ENCODE results near the gene MRC1. TPM values are rescaled to one million over a fixed set of nuclear protein-coding genes. Genes with fewer than 3 reads are reported as not detected.

MRC1 gene
- total RNA-seq, 1 experiment from 2014 or later, result not detected

- no peak for DNase-seq
- Histone ChIP-seq H3K36me3 (ENCODE audit: insufficient read depth, low read length) (no peaks in the 10 kb centered on the region), H3K27ac (ENCODE audit: low read length) (no peak overlapping the region), H3K79me2 (ENCODE audit: low read length) (no peaks in the 10 kb centered on the region), H3K4me2 (ENCODE audit: low read depth, low read length, poor library complexity, severe bottlenecking) (no peak overlapping the region), H4K20me1 (ENCODE audit: insufficient read depth, low read depth, low read length) (no peaks in the 10 kb centered on the region), H2AFZ (ENCODE audit: low read length) (no peak overlapping the region), H3K9me2 (replicated peaks; ENCODE audit: insufficient read depth, low read length) (no peaks in the 10 kb centered on the region), H3K9me3 (ENCODE audit: low read length) (no peaks in the 10 kb centered on the region), H3K9ac (ENCODE audit: low read length) (no peak overlapping the region), H3K4me1 (ENCODE audit: low read length) (peaks cover 6% of the 10 kb centered on the region), H3K27me3 (ENCODE audit: low read length) (no peaks in the 10 kb centered on the region), H3K4me3 (ENCODE audit: low read length) (no peak overlapping the region)
These were observed 29.0 kb downstream of the MRC1 start for GRCh38 chr10:17838080-17838648.

DNA sequence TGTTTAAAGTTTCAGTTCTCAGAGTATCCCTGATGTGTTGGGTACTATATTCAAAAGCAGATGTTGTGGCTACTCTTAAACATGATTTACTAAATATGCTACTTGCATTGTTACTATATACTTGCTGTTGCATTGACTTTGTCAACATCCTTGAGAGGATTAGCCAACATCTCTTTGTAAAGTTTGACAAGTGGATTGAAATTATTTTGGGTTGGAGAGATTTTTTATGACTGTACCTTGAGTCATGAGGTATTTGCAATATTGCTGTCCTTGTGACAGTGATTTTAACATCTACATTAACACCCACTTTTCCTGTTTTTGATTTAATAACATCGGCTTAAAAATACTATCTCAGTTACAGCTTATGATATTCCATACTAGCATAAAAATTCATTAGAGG, 31.9 kb downstream of the MRC1 start:
- H3K9me3 ChIP-seq (ENCODE audit: low read length), result no peaks in the 10 kb centered on the region
- DNase-seq, result no peak
- H4K20me1 ChIP-seq (ENCODE audit: insufficient read depth, low read depth, low read length), result no peaks in the 10 kb centered on the region
- no peaks in the 10 kb centered on the region for H3K9me2 ChIP-seq (replicated peaks; ENCODE audit: insufficient read depth, low read length)
- H2AFZ ChIP-seq (ENCODE audit: low read length), result no peak overlapping the region
- H3K36me3 ChIP-seq (ENCODE audit: insufficient read depth, low read length), result no peaks in the 10 kb centered on the region
- no peaks in the 10 kb centered on the region for H3K27me3 ChIP-seq (ENCODE audit: low read length)
- no peak overlapping the region for H3K4me2 ChIP-seq (ENCODE audit: low read depth, low read length, poor library complexity, severe bottlenecking)
- no peak overlapping the region for H3K27ac ChIP-seq (ENCODE audit: low read length)
- H3K4me1 ChIP-seq (ENCODE audit: low read length), result peaks cover 6% of the 10 kb centered on the region
- no peak overlapping the region for H3K9ac ChIP-seq (ENCODE audit: low read length)
- H3K79me2 ChIP-seq (ENCODE audit: low read length), result no peaks in the 10 kb centered on the region
- no peak overlapping the region for H3K4me3 ChIP-seq (ENCODE audit: low read length)

DNA sequence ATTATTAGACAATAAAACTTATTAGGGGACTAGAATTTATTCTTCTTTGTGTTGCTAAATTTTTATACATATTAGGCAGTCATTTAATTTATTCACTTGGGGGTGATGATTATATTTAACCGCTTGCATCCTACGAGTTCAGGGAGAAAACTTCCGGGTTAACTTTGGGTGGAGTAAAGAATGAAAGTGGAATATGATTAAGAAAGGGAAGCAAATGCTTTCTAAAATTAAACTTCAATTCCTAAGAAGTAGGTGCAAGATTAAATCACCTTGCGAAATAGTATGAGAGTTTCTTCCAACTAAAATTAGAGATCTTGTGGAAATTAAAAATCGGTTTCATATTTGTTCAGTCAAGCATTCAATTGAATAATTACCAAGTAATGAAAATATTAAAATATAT, 33.5 kb downstream of the MRC1 start:
- no peaks in the 10 kb centered on the region for H3K9me2 ChIP-seq (replicated peaks; ENCODE audit: insufficient read depth, low read length)
- H3K36me3 ChIP-seq (ENCODE audit: insufficient read depth, low read length), result no peaks in the 10 kb centered on the region
- H3K4me2 ChIP-seq (ENCODE audit: low read depth, low read length, poor library complexity, severe bottlenecking), result no peak overlapping the region
- H2AFZ ChIP-seq (ENCODE audit: low read length), result no peak overlapping the region
- no peak overlapping the region for H3K4me3 ChIP-seq (ENCODE audit: low read length)
- H3K4me1 ChIP-seq (ENCODE audit: low read length), result peaks cover 6% of the 10 kb centered on the region; the same call in 1 of the 2 replicates
- H3K9ac ChIP-seq (ENCODE audit: low read length), result no peak overlapping the region
- no peak for DNase-seq
- H3K9me3 ChIP-seq (ENCODE audit: low read length), result no peaks in the 10 kb centered on the region
- H3K79me2 ChIP-seq (ENCODE audit: low read length), result no peaks in the 10 kb centered on the region
- no peaks in the 10 kb centered on the region for H4K20me1 ChIP-seq (ENCODE audit: insufficient read depth, low read depth, low read length)
- no peaks in the 10 kb centered on the region for H3K27me3 ChIP-seq (ENCODE audit: low read length)
- no peak overlapping the region for H3K27ac ChIP-seq (ENCODE audit: low read length)

DNA sequence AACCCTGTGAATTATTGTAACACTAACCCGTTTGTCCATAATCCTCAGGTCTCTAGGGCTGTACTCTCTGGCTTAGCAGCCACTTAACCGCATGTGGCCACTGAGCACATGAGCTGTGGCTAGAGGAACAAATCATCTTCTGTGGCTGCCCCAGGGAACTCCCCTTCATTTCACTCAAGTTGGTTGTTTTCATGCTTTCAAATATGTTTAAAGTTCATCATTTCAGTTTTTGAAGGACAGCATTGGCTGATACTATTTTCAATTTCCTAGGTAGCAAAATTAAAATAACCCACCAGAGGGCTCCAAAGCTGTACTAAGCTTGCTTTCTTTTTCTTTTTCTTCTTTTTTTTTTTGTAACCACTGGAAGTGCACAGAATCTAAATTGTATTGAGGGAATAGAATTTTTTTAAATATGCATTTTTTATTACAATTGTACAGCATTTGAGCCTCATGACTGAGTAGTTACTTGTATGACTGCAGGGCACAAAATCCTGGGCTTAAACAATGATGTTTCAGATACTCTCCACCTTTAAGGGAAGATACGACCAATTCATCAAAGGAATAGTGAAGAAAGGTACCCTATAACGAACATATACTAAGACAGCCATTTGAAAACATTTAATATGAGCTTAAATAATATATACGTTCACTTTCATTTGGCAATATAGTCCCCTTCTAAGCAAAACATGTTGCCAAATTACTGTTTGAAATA, 38.6 kb downstream of the MRC1 start:
- Histone ChIP-seq H3K9me2 (replicated peaks; ENCODE audit: insufficient read depth, low read length) (no peaks in the 10 kb centered on the region), H3K36me3 (ENCODE audit: insufficient read depth, low read length) (no peaks in the 10 kb centered on the region), H3K4me1 (ENCODE audit: low read length) (no peaks in the 10 kb centered on the region), H3K4me3 (ENCODE audit: low read length) (no peak overlapping the region), H3K4me2 (ENCODE audit: low read depth, low read length, poor library complexity, severe bottlenecking) (no peak overlapping the region), H2AFZ (ENCODE audit: low read length) (no peak overlapping the region), H3K27ac (ENCODE audit: low read length) (no peak overlapping the region), H3K9ac (ENCODE audit: low read length) (no peak overlapping the region), H3K9me3 (ENCODE audit: low read length) (no peaks in the 10 kb centered on the region), H3K79me2 (ENCODE audit: low read length) (no peaks in the 10 kb centered on the region), H3K27me3 (ENCODE audit: low read length) (no peaks in the 10 kb centered on the region), H4K20me1 (ENCODE audit: insufficient read depth, low read depth, low read length) (no peaks in the 10 kb centered on the region)
- DNase-seq, result peak; percentile 63

GRCh38 chr10:17848646-17849045, 39.5 kb downstream of the MRC1 start:
- H4K20me1 ChIP-seq (ENCODE audit: insufficient read depth, low read depth, low read length), result no peaks in the 10 kb centered on the region
- no peak overlapping the region for H3K4me2 ChIP-seq (ENCODE audit: low read depth, low read length, poor library complexity, severe bottlenecking)
- no peak overlapping the region for H3K4me3 ChIP-seq (ENCODE audit: low read length)
- H3K9me3 ChIP-seq (ENCODE audit: low read length), result no peaks in the 10 kb centered on the region
- no peaks in the 10 kb centered on the region for H3K79me2 ChIP-seq (ENCODE audit: low read length)
- H3K4me1 ChIP-seq (ENCODE audit: low read length), result no peaks in the 10 kb centered on the region
- no peaks in the 10 kb centered on the region for H3K27me3 ChIP-seq (ENCODE audit: low read length)
- no peaks in the 10 kb centered on the region for H3K36me3 ChIP-seq (ENCODE audit: insufficient read depth, low read length)
- DNase-seq, result no peak
- H3K9ac ChIP-seq (ENCODE audit: low read length), result no peak overlapping the region
- H3K9me2 ChIP-seq (replicated peaks; ENCODE audit: insufficient read depth, low read length), result no peaks in the 10 kb centered on the region
- H3K27ac ChIP-seq (ENCODE audit: low read length), result no peak overlapping the region
- H2AFZ ChIP-seq (ENCODE audit: low read length), result no peak overlapping the region

DNA sequence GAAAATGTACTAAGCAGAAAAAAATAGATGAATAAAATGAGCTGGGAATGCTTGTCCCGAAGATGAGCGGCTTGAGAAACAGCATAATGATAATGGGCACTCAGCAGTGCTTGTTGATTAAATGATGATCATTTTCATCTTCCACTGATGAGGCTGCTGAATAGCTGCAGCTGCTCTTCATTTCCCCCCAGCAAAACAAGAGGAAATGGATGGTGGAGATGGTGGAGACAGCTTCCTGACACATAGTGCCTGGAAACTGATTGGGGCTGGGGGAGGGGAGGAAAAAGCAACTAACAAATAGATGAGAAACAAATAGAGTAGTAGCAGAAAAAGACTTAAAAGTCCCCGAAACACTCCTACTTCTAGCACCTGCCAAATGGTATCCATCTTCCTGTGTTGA, 41.4 kb downstream of the MRC1 start:
- Histone ChIP-seq H3K27me3 (ENCODE audit: low read length) (no peaks in the 10 kb centered on the region), H4K20me1 (ENCODE audit: insufficient read depth, low read depth, low read length) (no peaks in the 10 kb centered on the region)

DNA sequence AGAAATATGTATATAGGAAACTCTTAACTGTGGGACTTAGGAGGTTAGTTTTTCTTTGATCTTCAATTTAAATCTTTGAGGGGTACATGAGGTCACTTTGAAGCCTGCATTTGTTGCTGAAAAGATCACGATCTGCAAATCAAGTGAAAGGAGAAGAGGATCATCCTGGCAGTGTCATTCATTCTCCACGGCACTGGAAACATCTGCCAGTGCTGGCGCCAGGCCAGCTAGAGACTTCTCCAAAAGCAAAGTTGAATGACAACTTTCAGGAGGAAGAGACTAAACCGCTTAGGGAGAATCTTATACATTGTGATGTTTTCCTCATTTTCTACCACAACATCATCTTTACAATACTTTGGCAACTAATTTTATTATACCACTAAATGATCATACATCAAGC, 42.5 kb downstream of the MRC1 start:
- Histone ChIP-seq H3K4me1 (ENCODE audit: low read length) (no peaks in the 10 kb centered on the region), H4K20me1 (ENCODE audit: insufficient read depth, low read depth, low read length) (no peaks in the 10 kb centered on the region), H2AFZ (ENCODE audit: low read length) (no peak overlapping the region), H3K9me3 (ENCODE audit: low read length) (no peaks in the 10 kb centered on the region), H3K4me2 (ENCODE audit: low read depth, low read length, poor library complexity, severe bottlenecking) (no peak overlapping the region), H3K9me2 (replicated peaks; ENCODE audit: insufficient read depth, low read length) (no peaks in the 10 kb centered on the region), H3K36me3 (ENCODE audit: insufficient read depth, low read length) (no peaks in the 10 kb centered on the region), H3K27me3 (ENCODE audit: low read length) (no peaks in the 10 kb centered on the region), H3K4me3 (ENCODE audit: low read length) (no peak overlapping the region), H3K27ac (ENCODE audit: low read length) (no peak overlapping the region), H3K9ac (ENCODE audit: low read length) (no peak overlapping the region), H3K79me2 (ENCODE audit: low read length) (no peaks in the 10 kb centered on the region)
- peak; percentile 43 for DNase-seq

More for the DNA sequence above, 41.4 kb downstream of the MRC1 start:
- no peak overlapping the region for H3K4me3 ChIP-seq (ENCODE audit: low read length)
- no peaks in the 10 kb centered on the region for H3K79me2 ChIP-seq (ENCODE audit: low read length)
- H3K9me2 ChIP-seq (replicated peaks; ENCODE audit: insufficient read depth, low read length), result no peaks in the 10 kb centered on the region
- no peaks in the 10 kb centered on the region for H3K36me3 ChIP-seq (ENCODE audit: insufficient read depth, low read length)
- no peaks in the 10 kb centered on the region for H3K9me3 ChIP-seq (ENCODE audit: low read length)
- no peak overlapping the region for H3K27ac ChIP-seq (ENCODE audit: low read length)
- no peaks in the 10 kb centered on the region for H3K4me1 ChIP-seq (ENCODE audit: low read length)
- DNase-seq, result no peak
- no peak overlapping the region for H3K9ac ChIP-seq (ENCODE audit: low read length)
- H2AFZ ChIP-seq (ENCODE audit: low read length), result no peak overlapping the region
- no peak overlapping the region for H3K4me2 ChIP-seq (ENCODE audit: low read depth, low read length, poor library complexity, severe bottlenecking)

GRCh38 chr10:17854044-17854652, 45.0 kb downstream of the MRC1 start:
- Histone ChIP-seq H3K27ac (ENCODE audit: low read length) (no peak overlapping the region), H3K4me1 (ENCODE audit: low read length) (no peaks in the 10 kb centered on the region), H3K9ac (ENCODE audit: low read length) (no peak overlapping the region), H3K27me3 (ENCODE audit: low read length) (no peaks in the 10 kb centered on the region), H3K4me3 (ENCODE audit: low read length) (no peak overlapping the region), H3K9me3 (ENCODE audit: low read length) (no peaks in the 10 kb centered on the region), H3K36me3 (ENCODE audit: insufficient read depth, low read length) (no peaks in the 10 kb centered on the region), H3K79me2 (ENCODE audit: low read length) (no peaks in the 10 kb centered on the region), H3K9me2 (replicated peaks; ENCODE audit: insufficient read depth, low read length) (no peaks in the 10 kb centered on the region), H4K20me1 (ENCODE audit: insufficient read depth, low read depth, low read length) (no peaks in the 10 kb centered on the region), H2AFZ (ENCODE audit: low read length) (no peak overlapping the region), H3K4me2 (ENCODE audit: low read depth, low read length, poor library complexity, severe bottlenecking) (no peak overlapping the region)
- DNase-seq, result no peak

Measured in Karpas-422 (cell line).